BLaER1 treated with 17β-estradiol and CSF1 and Interleukin-3, amounts not matched to agents 10 nM and 100 nM (cell line): Measurements from ENCODE around the gene B3GALT5.

Experiments used
- H3K27ac ChIP-seq, 11 experiments: shearing (Covaris generic); formaldehyde crosslinking; 2 replicates each; pipeline ENCODE4 v1.8.1; 2022
- H3K27me3 ChIP-seq, 11 experiments: shearing (Covaris generic); formaldehyde crosslinking; 2 replicates each; pipeline ENCODE4 v1.8.1; 2022
- H3K36me3 ChIP-seq, 11 experiments: shearing (Covaris generic); formaldehyde crosslinking; 2 replicates each; pipeline ENCODE4 v1.8.1; 2022
- H3K4me1 ChIP-seq, 10 experiments: shearing (Covaris generic); formaldehyde crosslinking; 2 replicates each; pipeline ENCODE4 v1.8.1; 2022
- H3K4me2 ChIP-seq, 11 experiments: shearing (Covaris generic); formaldehyde crosslinking; 2 replicates each; pipeline ENCODE4 v1.8.1; 2022
- H3K4me3 ChIP-seq, 10 experiments: shearing (Covaris generic); formaldehyde crosslinking; 2 replicates each; pipeline ENCODE4 v1.8.1; 2022
- H3K9ac ChIP-seq, 11 experiments: shearing (Covaris generic); formaldehyde crosslinking; 2 replicates each; pipeline ENCODE4 v1.8.1; 2022
- H3K9me3 ChIP-seq, 11 experiments: shearing (Covaris generic); formaldehyde crosslinking; replicated peaks in 1 of 11; 2 replicates each; pipeline ENCODE4 v1.8.1; 2022
- H4K20me1 ChIP-seq, 11 experiments: shearing (Covaris generic); formaldehyde crosslinking; 2 replicates each; pipeline ENCODE4 v1.8.1; 2022
- Cebpa-rat ChIP-seq, 11 experiments: shearing (Covaris generic); IDR thresholded peaks; 2 replicates each; pipeline ENCODE4 v1.8.1; 2022

Gene B3GALT5

GRCh38 chr21:39666026-39666425, 53.3 kb downstream of the B3GALT5 start:
- Histone ChIP-seq H3K9ac (no peak overlapping the region), H3K4me2 (no peak overlapping the region), H3K36me3 (no peaks in the 10 kb centered on the region), H3K4me3 (no peak overlapping the region), H3K9me3 (no peaks in the 10 kb centered on the region), H3K27ac (no peak overlapping the region), H3K27me3 (no peaks in the 10 kb centered on the region), H3K4me1 (no peaks in the 10 kb centered on the region), H4K20me1 (no peaks in the 10 kb centered on the region)
- no peak for TF ChIP-seq Cebpa-rat (IDR thresholded peaks at IDR 0.05)

GRCh38 chr21:39666681-39667315, 54.1 kb downstream of the B3GALT5 start:
- H3K4me2 ChIP-seq, result no peak overlapping the region
- H3K36me3 ChIP-seq, result no peaks in the 10 kb centered on the region
- no peaks in the 10 kb centered on the region for H3K27me3 ChIP-seq
- H3K9ac ChIP-seq, result no peak overlapping the region
- no peak overlapping the region for H3K4me3 ChIP-seq
- H3K27ac ChIP-seq, result no peak overlapping the region
- no peak for TF ChIP-seq Cebpa-rat (IDR thresholded peaks at IDR 0.05)
- H3K4me1 ChIP-seq, result no peaks in the 10 kb centered on the region
- no peaks in the 10 kb centered on the region for H3K9me3 ChIP-seq
- H4K20me1 ChIP-seq, result no peaks in the 10 kb centered on the region

GRCh38 chr21:39667353-39667891, 54.7 kb downstream of the B3GALT5 start:
- TF ChIP-seq Cebpa-rat (IDR thresholded peaks at IDR 0.05), result no peak
- Histone ChIP-seq H3K4me1 (no peaks in the 10 kb centered on the region), H3K27me3 (no peaks in the 10 kb centered on the region), H3K4me2 (no peak overlapping the region), H3K9ac (no peak overlapping the region), H3K27ac (no peak overlapping the region), H3K9me3 (no peaks in the 10 kb centered on the region), H3K36me3 (no peaks in the 10 kb centered on the region), H4K20me1 (no peaks in the 10 kb centered on the region), H3K4me3 (no peak overlapping the region)

GRCh38 chr21:39668369-39668768, 55.6 kb downstream of the B3GALT5 start:
- Histone ChIP-seq H3K27ac (no peak overlapping the region), H3K36me3 (no peaks in the 10 kb centered on the region), H3K9me3 (no peaks in the 10 kb centered on the region), H3K9ac (no peak overlapping the region), H3K4me2 (no peak overlapping the region), H3K27me3 (no peaks in the 10 kb centered on the region), H3K4me3 (no peak overlapping the region), H3K4me1 (no peaks in the 10 kb centered on the region), H4K20me1 (no peaks in the 10 kb centered on the region)
- TF ChIP-seq Cebpa-rat (IDR thresholded peaks at IDR 0.05), result no peak

GRCh38 chr21:39669485-39669884, 56.7 kb downstream of the B3GALT5 start:
- no peak overlapping the region for H3K27ac ChIP-seq

GRCh38 chr21:39669976-39670661, 57.4 kb downstream of the B3GALT5 start:
- no peak for TF ChIP-seq Cebpa-rat (IDR thresholded peaks at IDR 0.05)
- Histone ChIP-seq H3K9me3 (no peaks in the 10 kb centered on the region), H3K27ac (no peak overlapping the region), H3K4me3 (no peak overlapping the region), H3K4me2 (no peak overlapping the region), H3K27me3 (no peaks in the 10 kb centered on the region), H3K4me1 (no peaks in the 10 kb centered on the region), H3K36me3 (no peaks in the 10 kb centered on the region), H4K20me1 (no peaks in the 10 kb centered on the region), H3K9ac (no peak overlapping the region)

More at GRCh38 chr21:39669485-39669884, 56.7 kb downstream of the B3GALT5 start:
- Histone ChIP-seq H3K4me2 (no peak overlapping the region), H3K4me3 (no peak overlapping the region), H3K36me3 (no peaks in the 10 kb centered on the region), H3K27me3 (no peaks in the 10 kb centered on the region), H4K20me1 (no peaks in the 10 kb centered on the region), H3K9ac (no peak overlapping the region), H3K4me1 (no peaks in the 10 kb centered on the region), H3K9me3 (no peaks in the 10 kb centered on the region)
- TF ChIP-seq Cebpa-rat (IDR thresholded peaks at IDR 0.05), result no peak

GRCh38 chr21:39670701-39671100, 58.0 kb downstream of the B3GALT5 start:
- H3K4me3 ChIP-seq, result no peak overlapping the region
- H3K27me3 ChIP-seq, result no peaks in the 10 kb centered on the region
- no peak overlapping the region for H3K9ac ChIP-seq
- no peak overlapping the region for H3K4me2 ChIP-seq
- no peaks in the 10 kb centered on the region for H3K36me3 ChIP-seq
- no peaks in the 10 kb centered on the region for H3K4me1 ChIP-seq
- no peak for TF ChIP-seq Cebpa-rat (IDR thresholded peaks at IDR 0.05)
- no peak overlapping the region for H3K27ac ChIP-seq
- no peaks in the 10 kb centered on the region for H3K9me3 ChIP-seq
- H4K20me1 ChIP-seq, result no peaks in the 10 kb centered on the region

- no peaks in the 10 kb centered on the region for H4K20me1 ChIP-seq
- H3K36me3 ChIP-seq, result no peaks in the 10 kb centered on the region
- no peaks in the 10 kb centered on the region for H3K27me3 ChIP-seq
- no peak for TF ChIP-seq Cebpa-rat (IDR thresholded peaks at IDR 0.05)
- no peak overlapping the region for H3K27ac ChIP-seq
- no peak overlapping the region for H3K4me2 ChIP-seq
- no peaks in the 10 kb centered on the region for H3K9me3 ChIP-seq
- no peak overlapping the region for H3K9ac ChIP-seq
- H3K4me3 ChIP-seq, result no peak overlapping the region
- no peaks in the 10 kb centered on the region for H3K4me1 ChIP-seq
Observed at GRCh38 chr21:39671986-39672385, 59.2 kb downstream of the B3GALT5 start.

- Histone ChIP-seq H3K9me3 (no peaks in the 10 kb centered on the region), H3K36me3 (no peaks in the 10 kb centered on the region), H3K4me2 (no peak overlapping the region), H4K20me1 (no peaks in the 10 kb centered on the region), H3K27me3 (no peaks in the 10 kb centered on the region), H3K9ac (no peak overlapping the region), H3K4me1 (no peaks in the 10 kb centered on the region), H3K4me3 (no peak overlapping the region), H3K27ac (no peak overlapping the region)
- no peak for TF ChIP-seq Cebpa-rat (IDR thresholded peaks at IDR 0.05)
Observed at GRCh38 chr21:39673163-39673562, 60.4 kb downstream of the B3GALT5 start.

- TF ChIP-seq Cebpa-rat (IDR thresholded peaks at IDR 0.05), result no peak
- no peak overlapping the region for H3K4me3 ChIP-seq
- H3K9me3 ChIP-seq, result peaks cover 0 to 5% (median 0%) of the 10 kb centered on the region in 11 experiments; a peak in 5 of 22 replicates
- H3K27ac ChIP-seq, result no peak overlapping the region
- H3K4me1 ChIP-seq, result no peaks in the 10 kb centered on the region
- no peaks in the 10 kb centered on the region for H3K27me3 ChIP-seq
- no peak overlapping the region for H3K4me2 ChIP-seq
- no peaks in the 10 kb centered on the region for H4K20me1 ChIP-seq
- H3K9ac ChIP-seq, result no peak overlapping the region
- no peaks in the 10 kb centered on the region for H3K36me3 ChIP-seq
Observed at GRCh38 chr21:39673736-39674135, 61.0 kb downstream of the B3GALT5 start.
